Activated gamma-delta T cell (primary cell): ENCODE results near the gene MACROD2.

Source experiments
- DNase-seq: peaks from one replicate; lab custom pipeline; 2025; lab: John Stamatoyannopoulos, UW

The MACROD2 gene

DNA sequence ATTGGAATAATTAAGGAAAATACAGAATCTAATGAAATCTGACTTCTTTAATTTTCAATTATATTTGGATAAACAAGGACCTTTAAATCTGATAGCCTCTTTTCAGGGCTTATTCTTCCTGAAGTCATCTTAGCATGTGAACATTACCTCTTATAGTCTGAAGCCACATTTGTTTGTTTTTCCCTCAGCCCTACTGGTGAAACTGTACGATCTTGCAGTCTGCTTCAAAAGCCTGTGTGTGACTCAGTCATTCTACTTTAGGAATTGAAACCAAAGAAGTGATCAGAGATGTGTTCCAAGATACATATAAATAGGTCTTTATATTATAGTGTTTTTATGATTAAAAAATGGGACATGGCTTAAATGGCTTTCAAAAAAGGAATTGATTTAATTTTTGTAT is 67.5 kb downstream of the MACROD2 start:
- DNase-seq: no peak

- DNase-seq: no peak
Observed at GRCh38 chr20:14064333-14064732, 69.0 kb downstream of the MACROD2 start.

DNA sequence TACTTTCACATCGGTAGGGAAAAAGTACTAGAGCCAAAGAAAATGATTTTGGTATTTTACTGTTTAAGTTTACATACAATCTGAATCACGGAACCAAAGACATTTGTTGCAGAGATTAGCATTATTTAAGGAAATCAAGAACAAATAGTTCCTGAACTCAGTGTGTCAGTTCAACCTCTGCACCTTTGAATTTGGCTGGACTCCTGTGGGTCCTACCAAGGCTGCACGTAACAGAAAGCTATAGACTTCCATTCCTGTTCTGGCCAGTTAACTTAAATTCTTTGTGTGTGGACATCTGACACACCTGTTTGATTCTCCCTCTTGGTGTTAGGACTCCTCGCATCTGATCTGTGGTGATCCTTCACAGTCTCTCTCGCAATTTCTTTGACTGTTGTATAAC is 69.6 kb downstream of the MACROD2 start:
- DNase-seq: no peak

DNA sequence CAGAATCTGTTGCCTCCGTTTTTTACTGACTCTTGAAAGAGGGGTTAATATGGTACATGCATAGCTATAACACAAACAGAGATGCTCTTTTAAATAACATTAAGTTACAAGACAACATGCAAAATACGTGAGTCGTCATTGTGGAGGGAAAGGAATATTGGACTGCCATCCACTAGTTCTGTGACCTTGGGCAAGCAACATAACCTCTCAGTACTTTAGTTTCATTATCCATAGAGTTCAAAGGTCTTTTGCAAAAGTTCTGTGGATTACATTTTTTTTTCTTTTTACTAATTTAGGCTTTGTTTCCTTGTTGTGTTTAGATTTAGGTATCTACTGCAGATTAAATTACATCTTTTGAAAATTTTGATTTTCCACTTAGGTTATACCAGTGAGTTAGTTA is 70.5 kb downstream of the MACROD2 start:
- DNase-seq: no peak

- no peak for DNase-seq
Observed at GRCh38 chr20:14067603-14068002, 72.3 kb downstream of the MACROD2 start.

DNA sequence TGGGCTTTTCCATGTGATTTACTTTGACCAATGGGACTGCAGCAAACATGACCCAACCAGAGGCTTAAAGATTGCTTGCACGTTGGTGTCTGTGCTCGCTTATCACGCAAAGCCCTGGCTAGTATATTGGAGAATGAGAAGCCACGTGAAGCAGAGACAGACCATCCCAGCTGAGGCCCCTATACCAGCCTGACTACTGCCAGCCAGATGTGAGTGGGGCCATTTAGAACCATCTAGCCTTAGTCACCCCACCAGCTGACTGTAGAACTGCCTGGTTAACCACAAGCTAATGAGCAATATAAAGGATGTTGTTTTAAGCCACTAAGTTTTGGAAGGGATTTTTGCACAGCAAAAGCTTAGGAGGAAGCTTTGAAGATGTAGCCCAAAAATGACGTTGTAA is 74.5 kb downstream of the MACROD2 start:
- no peak for DNase-seq

- DNase-seq: no peak
Observed at GRCh38 chr20:14093652-14094051, 98.3 kb downstream of the MACROD2 start.

GRCh38 chr20:14098261-14098660 is 102.9 kb downstream of the MACROD2 start:
- DNase-seq: no peak

GRCh38 chr20:14113416-14113815 is 118.1 kb downstream of the MACROD2 start:
- DNase-seq: no peak

DNA sequence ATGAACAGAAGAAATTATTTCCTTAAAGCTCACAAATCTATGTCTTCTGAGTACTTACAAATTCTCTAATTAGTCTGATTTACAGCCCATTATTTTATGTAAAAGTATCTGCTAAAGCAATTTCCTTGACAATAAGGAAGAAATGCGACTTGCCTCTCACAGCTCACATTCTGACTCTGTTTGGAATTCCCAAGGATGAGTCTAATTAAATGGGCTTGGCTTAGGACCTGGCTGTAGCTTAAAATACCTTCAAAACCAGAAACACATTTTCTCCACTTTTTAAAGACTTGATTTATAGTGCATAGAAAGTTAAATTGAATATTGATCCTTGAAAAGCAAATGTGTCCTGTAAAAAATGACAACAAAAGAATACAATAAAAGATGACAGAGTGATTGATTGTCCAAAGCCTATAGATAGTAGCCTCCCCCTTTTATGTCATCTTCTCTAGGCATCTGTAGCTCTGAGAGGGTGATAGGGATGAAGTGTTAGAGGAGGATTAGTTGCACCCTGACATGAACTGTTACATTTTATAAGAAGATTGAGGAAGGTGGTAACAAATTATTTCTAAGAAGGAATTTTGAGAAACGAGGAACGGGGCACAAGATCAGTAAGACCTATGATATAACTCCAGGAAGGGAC is 118.9 kb downstream of the MACROD2 start:
- no peak for DNase-seq

DNA sequence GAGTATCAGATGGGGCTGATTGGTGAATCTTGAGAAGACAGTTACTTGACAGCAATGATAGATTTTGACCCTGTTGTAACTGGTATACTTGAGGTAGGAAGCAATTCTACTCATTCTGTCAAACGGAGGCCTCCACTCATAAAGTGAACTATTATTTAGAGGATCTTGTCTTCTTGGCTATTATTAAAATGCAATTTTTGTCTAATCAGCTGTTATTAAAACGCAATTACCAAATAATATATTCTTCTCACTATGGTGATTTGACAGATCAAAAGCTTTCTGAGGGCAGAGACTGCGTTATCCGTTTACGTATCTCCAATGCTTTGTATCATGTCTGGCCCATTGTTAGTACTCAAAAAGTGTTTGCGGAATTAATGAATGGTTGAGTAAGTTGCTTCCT is 120.7 kb downstream of the MACROD2 start:
- no peak for DNase-seq

GRCh38 chr20:14117768-14118167 is 122.5 kb downstream of the MACROD2 start:
- DNase-seq: no peak

DNA sequence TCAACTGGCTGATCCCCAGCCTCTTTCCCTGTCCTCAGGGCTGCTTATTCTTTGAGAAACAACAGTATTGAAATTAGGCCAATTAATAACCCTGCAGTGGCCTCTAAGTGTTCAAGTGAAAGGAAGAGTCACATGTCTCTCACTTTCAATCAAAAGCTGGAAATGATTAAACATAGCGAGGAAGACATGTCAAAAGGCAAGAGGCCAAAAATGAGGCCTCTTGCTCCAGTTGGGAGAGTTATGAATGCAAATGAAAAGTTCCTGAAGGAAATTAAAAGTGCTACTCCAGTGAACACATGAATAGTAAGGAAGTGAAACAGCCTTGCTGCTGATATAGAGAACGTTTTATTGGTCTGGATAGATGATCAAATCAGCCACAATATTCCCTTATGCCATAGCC is 131.5 kb downstream of the MACROD2 start:
- no peak for DNase-seq

DNA sequence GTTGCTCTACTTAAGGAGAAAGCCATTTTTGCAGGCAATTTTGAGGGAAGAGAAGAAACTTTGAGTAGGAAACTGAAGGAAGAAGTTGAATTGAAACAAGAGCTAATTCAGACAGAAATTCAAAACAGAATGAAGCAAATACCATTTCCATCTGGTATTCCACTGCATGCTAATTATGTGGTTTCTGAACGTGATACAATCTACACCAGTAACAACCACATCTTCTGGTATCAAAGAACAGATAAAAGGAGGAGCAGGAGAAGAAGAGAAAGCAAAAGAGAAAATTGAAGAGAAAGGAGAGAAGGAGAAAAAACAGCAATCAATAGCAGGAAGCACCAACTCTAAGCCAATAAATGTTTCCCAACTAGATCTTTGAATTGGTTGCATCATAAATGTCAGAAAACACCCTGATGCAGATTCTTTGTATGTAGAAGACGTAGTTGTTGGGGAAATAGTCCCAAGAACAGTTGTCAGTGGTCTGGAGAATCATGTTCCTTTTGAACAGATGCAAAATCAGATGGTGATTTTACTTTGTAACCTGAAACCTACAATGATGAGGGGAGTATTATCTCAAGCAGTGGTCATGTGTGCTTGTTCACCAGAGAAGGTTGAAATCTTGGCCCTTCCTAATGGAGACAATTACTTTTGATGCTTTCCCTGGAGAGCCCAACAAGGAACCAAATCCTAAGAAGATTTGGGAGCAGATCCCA is 132.4 kb downstream of the MACROD2 start:
- DNase-seq: no peak

- DNase-seq: no peak
Observed at GRCh38 chr20:14134004-14134403, 138.7 kb downstream of the MACROD2 start.

DNA sequence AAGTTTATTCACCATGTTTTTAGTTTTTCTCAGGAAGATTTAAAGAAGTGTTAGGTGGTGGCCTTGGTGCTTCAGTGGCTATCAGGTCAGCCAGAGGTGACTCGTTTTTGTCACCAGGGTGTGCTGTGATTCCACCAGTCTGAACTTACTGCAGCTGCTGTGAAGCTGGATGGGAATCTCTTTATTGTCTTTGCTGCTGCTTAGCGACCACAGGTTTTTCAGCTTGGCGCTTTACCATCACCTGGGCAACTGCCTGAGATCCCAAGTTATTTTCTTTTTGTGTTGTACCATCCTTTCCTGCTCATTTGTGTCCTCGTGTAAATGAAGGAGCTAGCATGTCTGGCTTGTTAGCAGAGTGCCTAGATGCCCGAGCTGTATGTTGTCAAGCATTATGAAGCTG is 146.9 kb downstream of the MACROD2 start:
- DNase-seq: no peak

- DNase-seq: no peak
Observed at GRCh38 chr20:14142964-14143627, 147.8 kb downstream of the MACROD2 start.

DNA sequence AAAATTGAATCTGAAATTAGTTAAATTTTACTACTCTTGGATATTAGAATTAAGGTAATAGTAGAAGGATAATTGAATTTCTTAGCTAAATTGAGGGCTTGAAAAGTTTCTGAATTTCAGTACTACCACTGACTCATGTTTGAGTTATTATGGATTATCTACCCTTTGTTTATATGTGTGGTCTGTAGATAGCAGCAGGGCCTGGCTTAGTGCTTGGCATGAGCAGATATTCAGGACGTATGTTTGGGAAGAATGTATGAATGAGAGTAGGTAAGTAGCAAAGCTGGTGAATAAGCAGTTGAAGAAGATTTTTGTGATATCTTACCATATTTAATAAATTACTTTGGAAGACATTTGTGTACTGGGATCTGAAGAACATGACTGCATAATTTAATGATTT is 152.7 kb downstream of the MACROD2 start:
- DNase-seq: no peak

DNA sequence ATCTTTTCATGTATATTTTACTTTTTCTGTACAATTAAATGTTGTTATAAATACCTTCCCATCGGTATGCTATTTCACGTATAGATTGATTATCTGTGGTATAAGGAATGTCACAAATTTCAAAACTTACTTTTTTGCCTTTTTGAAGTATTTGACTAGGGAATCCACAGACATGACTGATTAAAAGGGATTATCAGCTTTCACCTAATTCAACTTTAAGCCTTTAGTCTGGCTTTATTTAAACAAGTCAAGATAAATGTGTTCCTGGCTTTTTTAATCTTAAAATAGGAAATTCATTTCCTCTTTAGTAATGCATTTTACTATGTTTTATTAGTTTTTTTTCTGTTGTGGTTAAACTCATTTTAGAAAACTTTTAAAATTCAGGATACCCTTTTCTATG is 160.0 kb downstream of the MACROD2 start:
- DNase-seq: no peak

DNA sequence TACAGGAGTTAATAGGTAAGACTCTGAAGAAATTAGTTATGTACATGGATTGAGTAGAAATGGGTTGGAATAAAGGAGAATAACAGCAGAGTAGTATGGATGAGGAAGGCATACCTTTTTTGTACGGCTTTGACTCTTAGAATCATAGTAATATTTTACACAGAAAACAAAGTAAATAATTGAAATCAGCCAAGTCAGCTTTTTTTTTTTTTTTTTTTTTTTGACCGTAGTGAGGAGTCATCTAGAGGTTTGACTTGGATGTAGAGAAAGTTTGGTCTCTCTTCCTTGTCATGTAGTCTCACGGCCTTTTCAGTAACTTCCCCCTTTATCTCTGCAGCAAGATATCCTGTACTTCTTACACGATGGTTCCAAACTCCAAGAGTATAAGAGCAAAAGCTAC is 183.2 kb downstream of the MACROD2 start:
- no peak for DNase-seq

- no peak for DNase-seq
Observed at GRCh38 chr20:14178952-14179351, 183.6 kb downstream of the MACROD2 start.

GRCh38 chr20:14189794-14190402 is 194.6 kb downstream of the MACROD2 start:
- DNase-seq: no peak

DNA sequence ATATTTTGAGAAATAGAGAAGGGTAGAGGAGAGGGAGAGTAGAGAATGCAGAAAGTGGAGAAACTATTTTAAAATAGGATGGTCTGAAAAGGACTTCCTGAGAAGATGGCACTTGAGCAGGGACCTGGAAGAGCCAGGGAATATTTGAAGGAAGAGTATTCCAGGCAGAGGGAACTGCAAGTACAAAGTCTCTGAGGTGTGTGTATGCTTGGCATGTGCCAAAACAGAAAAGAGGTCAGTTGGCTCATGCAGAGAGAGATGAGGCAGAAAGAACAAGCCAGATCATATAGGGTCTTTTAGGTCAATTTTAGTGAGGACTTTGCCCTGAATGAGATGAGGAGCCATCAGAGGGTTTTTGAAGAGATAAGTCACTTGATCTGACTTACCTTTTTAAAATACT is 196.2 kb downstream of the MACROD2 start:
- DNase-seq: no peak
